Fibroblast of the aortic adventitia (primary cell): ENCODE data around the gene CEP76. TPM values are rescaled to one million over a fixed set of nuclear protein-coding genes. Genes with fewer than 3 reads are reported as not detected.

Source experiments
- DNase-seq: peaks from one replicate; pipeline ENCODE4 v3.0.0-alpha.2; 2010; ENCODE audit warnings: low read depth
- H3K4me3 ChIP-seq: 2 replicates; pipeline ENCODE4 v1.5.1; 2011; ENCODE audit warnings: low read depth, mild to moderate bottlenecking, control low read depth, low read length, moderate library complexity
- CTCF ChIP-seq: IDR thresholded peaks from 2 replicates; pipeline ENCODE4 v1.5.1; 2011; ENCODE audit warnings: mild to moderate bottlenecking, low read length, control low read depth, inconsistent platforms; ENCODE audit not compliant: insufficient read depth
- total RNA-seq: library from RNA; depleted of rRNA; stranded (reverse); fragments of >200 nt; gene quantifications from 2 replicates; pipeline ENCODE4 v1.2.3, GENCODE V29; 2012; ENCODE audit warnings: low replicate concordance

Gene CEP76
- total RNA-seq, 1 donor, result 10.3 TPM

GRCh38 chr18:12711446-12711845 lies 8.9 kb upstream of the CEP76 start:
- no peak for DNase-seq
- TF ChIP-seq CTCF, result no peak
- no peak overlapping the region for H3K4me3 ChIP-seq

- no peak for TF ChIP-seq CTCF
- peak; percentile 27 for DNase-seq
- peak overlapping the region; percentile 89 for H3K4me3 ChIP-seq
Observed at GRCh38 chr18:12703664-12704063, 1.1 kb upstream of the CEP76 start.

GRCh38 chr18:12703096-12703567 lies 609 bp upstream of the CEP76 start:
- no peak for TF ChIP-seq CTCF
- no peak for DNase-seq
- H3K4me3 ChIP-seq, result peak overlapping the region; percentile 89

GRCh38 chr18:12701161-12701560 lies 1.4 kb downstream of the CEP76 start:
- H3K4me3 ChIP-seq, result peak overlapping the region; percentile 89
- no peak for TF ChIP-seq CTCF
- DNase-seq, result no peak

GRCh38 chr18:12699747-12700146 lies 2.8 kb downstream of the CEP76 start:
- no peak overlapping the region for H3K4me3 ChIP-seq
- TF ChIP-seq CTCF, result no peak
- no peak for DNase-seq

GRCh38 chr18:12694032-12694431 lies 8.5 kb downstream of the CEP76 start:
- no peak for DNase-seq
- no peak for TF ChIP-seq CTCF
- H3K4me3 ChIP-seq, result no peak overlapping the region

- no peak for DNase-seq
- TF ChIP-seq CTCF, result no peak
Observed at GRCh38 chr18:12692206-12692605, 10.3 kb downstream of the CEP76 start.

More at GRCh38 chr18:12692206-12692605, 10.3 kb downstream of the CEP76 start:
- H3K4me3 ChIP-seq, result no peak overlapping the region
